ENCODE results near the gene MDM1. TPM values are rescaled to one million over a fixed set of nuclear protein-coding genes. Genes with fewer than 3 reads are reported as not detected.

The MDM1 gene
- total RNA-seq, 1 experiment from 2014 or later: 14.0 TPM

DNA sequence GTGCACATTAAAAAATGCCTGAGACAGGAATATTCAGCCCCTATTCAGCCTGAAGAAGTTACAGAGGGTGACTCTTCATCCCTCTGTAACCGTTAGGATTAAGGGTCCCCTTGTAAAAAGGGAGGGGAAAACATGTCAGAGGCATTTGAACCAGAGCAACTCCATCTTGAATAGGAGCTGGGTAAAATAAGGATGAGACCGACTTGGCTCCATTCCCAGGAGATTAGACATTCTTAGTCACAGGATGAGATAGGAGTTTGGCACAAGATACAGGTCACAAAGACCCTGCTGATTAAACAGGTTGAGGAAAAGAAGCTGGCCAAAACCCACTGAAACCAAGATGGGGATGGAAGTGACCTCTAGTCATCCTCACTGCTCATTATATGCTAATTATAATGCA, 19.9 kb upstream of the MDM1 start:
- no peaks in the 10 kb centered on the region for H3K79me2 ChIP-seq (ENCODE audit: low read depth)
- BruUV-seq (replicated peaks): no TSS peak
- no peaks in the 10 kb centered on the region for H3F3A ChIP-seq (ENCODE audit: insufficient read depth, low read depth)
- DNase-seq: no peak
- no peak overlapping the region for H2AFZ ChIP-seq
- H3K4me2 ChIP-seq: no peak overlapping the region
- no peak overlapping the region for H3K27ac ChIP-seq
- ChIA-PET POLR2A (ENCODE audit: unreplicated experiment) (no interaction called here), CTCF (no interaction called here)
- H3K4me1 ChIP-seq (replicated peaks; ENCODE audit: insufficient read depth): no peaks in the 10 kb centered on the region
- no peaks in the 10 kb centered on the region for H3K36me3 ChIP-seq (ENCODE audit: low read depth)
- no peak overlapping the region for H3K4me3 ChIP-seq
- H3K9me2 ChIP-seq (ENCODE audit: insufficient read depth): no peaks in the 10 kb centered on the region
- no peaks in the 10 kb centered on the region for H3K27me3 ChIP-seq (ENCODE audit: insufficient read depth, low read depth)
- H3K9me3 ChIP-seq (ENCODE audit: insufficient read depth, low read depth): no peaks in the 10 kb centered on the region
- TF ChIP-seq, protein P1, sequence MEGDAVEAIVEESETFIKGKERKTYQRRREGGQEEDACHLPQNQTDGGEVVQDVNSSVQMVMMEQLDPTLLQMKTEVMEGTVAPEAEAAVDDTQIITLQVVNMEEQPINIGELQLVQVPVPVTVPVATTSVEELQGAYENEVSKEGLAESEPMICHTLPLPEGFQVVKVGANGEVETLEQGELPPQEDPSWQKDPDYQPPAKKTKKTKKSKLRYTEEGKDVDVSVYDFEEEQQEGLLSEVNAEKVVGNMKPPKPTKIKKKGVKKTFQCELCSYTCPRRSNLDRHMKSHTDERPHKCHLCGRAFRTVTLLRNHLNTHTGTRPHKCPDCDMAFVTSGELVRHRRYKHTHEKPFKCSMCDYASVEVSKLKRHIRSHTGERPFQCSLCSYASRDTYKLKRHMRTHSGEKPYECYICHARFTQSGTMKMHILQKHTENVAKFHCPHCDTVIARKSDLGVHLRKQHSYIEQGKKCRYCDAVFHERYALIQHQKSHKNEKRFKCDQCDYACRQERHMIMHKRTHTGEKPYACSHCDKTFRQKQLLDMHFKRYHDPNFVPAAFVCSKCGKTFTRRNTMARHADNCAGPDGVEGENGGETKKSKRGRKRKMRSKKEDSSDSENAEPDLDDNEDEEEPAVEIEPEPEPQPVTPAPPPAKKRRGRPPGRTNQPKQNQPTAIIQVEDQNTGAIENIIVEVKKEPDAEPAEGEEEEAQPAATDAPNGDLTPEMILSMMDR (conservative IDR thresholded peaks at IDR 0.05): no peak
- TF ChIP-seq EZH2 (IDR thresholded peaks at IDR 0.05; ENCODE audit: low read depth): no peak
- intact Hi-C loops (cut with micrococcal nuclease; ENCODE audit: unreplicated experiment): no loop called here
- no peaks in the 10 kb centered on the region for H4K20me1 ChIP-seq (ENCODE audit: insufficient read depth)

DNA sequence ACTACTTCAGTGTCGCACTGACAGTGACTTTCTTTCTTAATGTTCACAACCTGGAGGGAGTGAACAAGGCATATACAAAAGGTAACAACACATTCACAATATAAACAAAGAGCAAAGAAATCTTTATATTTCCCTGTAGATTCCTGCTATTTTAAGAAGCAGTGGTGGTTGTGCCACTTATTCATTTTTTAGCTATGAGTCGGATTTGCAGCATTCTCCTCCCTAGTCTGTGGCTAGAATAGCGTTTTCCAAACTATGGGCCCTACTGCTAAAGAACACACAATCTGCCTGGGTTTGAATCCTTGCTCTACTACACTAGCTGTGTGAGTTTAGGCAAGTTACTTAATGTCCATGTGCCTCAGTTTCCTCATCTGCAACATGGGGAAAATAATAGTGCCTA, 18.6 kb upstream of the MDM1 start:
- no peaks in the 10 kb centered on the region for H4K20me1 ChIP-seq (ENCODE audit: insufficient read depth)
- ChIA-PET POLR2A (ENCODE audit: unreplicated experiment) (interaction anchor here (0.6 kb wide), 1 partner anchor 243 kb away, joined by 3 read pairs; no protein-coding TSS in a partner anchor), CTCF (no interaction called here)
- no peaks in the 10 kb centered on the region for H3K36me3 ChIP-seq (ENCODE audit: low read depth)
- no peak overlapping the region for H3K4me2 ChIP-seq
- DNase-seq: no peak
- H3K9me2 ChIP-seq (ENCODE audit: insufficient read depth): no peaks in the 10 kb centered on the region
- no peak overlapping the region for H2AFZ ChIP-seq
- H3K9me3 ChIP-seq (ENCODE audit: insufficient read depth, low read depth): no peaks in the 10 kb centered on the region
- no peaks in the 10 kb centered on the region for H3F3A ChIP-seq (ENCODE audit: insufficient read depth, low read depth)
- intact Hi-C loops (cut with micrococcal nuclease; ENCODE audit: unreplicated experiment): no loop called here
- BruUV-seq (replicated peaks): no TSS peak
- H3K27me3 ChIP-seq (ENCODE audit: insufficient read depth, low read depth): no peaks in the 10 kb centered on the region
- TF ChIP-seq, protein P1 (conservative IDR thresholded peaks at IDR 0.05): no peak
- no peak for TF ChIP-seq EZH2 (IDR thresholded peaks at IDR 0.05; ENCODE audit: low read depth)
- H3K4me3 ChIP-seq: no peak overlapping the region
- no peaks in the 10 kb centered on the region for H3K79me2 ChIP-seq (ENCODE audit: low read depth)
- H3K27ac ChIP-seq: no peak overlapping the region
- no peaks in the 10 kb centered on the region for H3K4me1 ChIP-seq (replicated peaks; ENCODE audit: insufficient read depth)

DNA sequence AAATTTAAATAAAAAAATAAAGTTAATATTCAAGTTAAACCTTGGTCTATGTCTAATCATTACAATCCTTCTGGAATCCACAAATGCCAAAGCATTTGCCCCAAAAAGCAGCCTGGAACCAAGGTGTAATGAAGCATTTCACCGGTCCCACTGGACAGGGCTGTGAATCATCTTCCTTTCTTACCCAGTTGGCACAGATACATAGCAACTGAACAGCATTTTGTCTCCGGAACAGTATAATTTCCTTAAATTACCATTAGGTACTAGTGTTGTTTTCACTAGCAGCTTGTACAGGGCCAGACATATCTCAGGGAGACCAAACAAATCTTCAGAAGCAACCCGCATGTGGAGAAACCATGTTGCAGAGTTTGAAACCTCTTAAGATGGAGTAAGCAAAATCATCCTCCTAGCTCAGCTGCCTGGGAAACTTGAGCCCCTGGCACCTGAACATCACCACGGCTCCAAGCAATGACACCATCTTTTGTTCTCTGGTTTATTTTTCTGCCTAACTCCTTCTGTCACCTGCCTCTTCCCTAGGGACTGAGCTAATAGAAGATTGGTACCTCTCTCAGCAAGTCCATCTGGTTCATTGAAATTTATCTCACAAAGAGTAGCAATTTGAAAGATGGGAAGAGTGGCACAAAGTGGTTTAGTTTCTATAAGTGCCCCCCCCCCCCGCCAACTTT, 17.9 kb upstream of the MDM1 start:
- Histone ChIP-seq H3K9me2 (ENCODE audit: insufficient read depth) (no peaks in the 10 kb centered on the region), H3K4me3 (no peak overlapping the region), H3K36me3 (ENCODE audit: low read depth) (no peaks in the 10 kb centered on the region), H3F3A (ENCODE audit: insufficient read depth, low read depth) (no peaks in the 10 kb centered on the region), H4K20me1 (ENCODE audit: insufficient read depth) (no peaks in the 10 kb centered on the region), H3K27me3 (ENCODE audit: insufficient read depth, low read depth) (no peaks in the 10 kb centered on the region), H3K27ac (no peak overlapping the region), H2AFZ (no peak overlapping the region), H3K4me2 (no peak overlapping the region), H3K79me2 (ENCODE audit: low read depth) (no peaks in the 10 kb centered on the region), H3K4me1 (replicated peaks; ENCODE audit: insufficient read depth) (no peaks in the 10 kb centered on the region), H3K9me3 (ENCODE audit: insufficient read depth, low read depth) (no peaks in the 10 kb centered on the region)
- BruUV-seq (replicated peaks): no TSS peak
- intact Hi-C loops (cut with micrococcal nuclease; ENCODE audit: unreplicated experiment): no loop called here
- DNase-seq: no peak
- no peak for TF ChIP-seq EZH2 (IDR thresholded peaks at IDR 0.05; ENCODE audit: low read depth)
- TF ChIP-seq, protein P1 (conservative IDR thresholded peaks at IDR 0.05): no peak
- POLR2A ChIA-PET (ENCODE audit: unreplicated experiment): interaction anchor here (0.6 kb wide), 1 partner anchor 243 kb away, joined by 3 read pairs; no protein-coding TSS in a partner anchor
- CTCF ChIA-PET: no interaction called here
